Right lobe of liver (tissue), 6 donors: ENCODE results near the gene CHKB. TPM values are rescaled to one million over a fixed set of nuclear protein-coding genes. Genes with fewer than 3 reads are reported as not detected.
"Not testable (repeated sequence)": the region's sequence is repeated elsewhere in the genome, so short reads cannot be mapped to it uniquely, and the experiment has no call there.

Experiments
- ATAC-seq, 4 donors: fragments of 200-7000 bp; cut with Tn5 transposase; one replicate each; pipeline ENCODE4 v1.9.1; 2020; ENCODE audit warnings: mild to moderate bottlenecking in 4 of 4, moderate library complexity in 4 of 4
- DNase-seq, 3 donors: peaks; one replicate each; pipeline ENCODE4 v3.0.0-alpha.2; 2020
- H3K27ac ChIP-seq, 3 donors: fragments of 200-600 bp; one replicate each; pipeline ENCODE4 v1.8.0; 2022
- H3K27me3 ChIP-seq, 2 donors: fragments of 200-600 bp; one replicate each; pipeline ENCODE4 v1.8.0; 2022
- H3K36me3 ChIP-seq, 4 donors: fragments of 200-600 bp; sonication (generic) in 1 of 4; one replicate each; pipeline versions ENCODE4 v1.5.1 to v1.8.0; 2017 to 2022; ENCODE audit warnings: control low read depth in 1 of 4
- H3K4me1 ChIP-seq, 4 donors: fragments of 200-600 bp; sonication (generic) in 1 of 4; one replicate each; pipeline versions ENCODE4 v1.5.1 to v1.8.0; 2017 to 2022; ENCODE audit warnings: control low read depth in 1 of 4
- H3K4me3 ChIP-seq, 3 donors: fragments of 200-600 bp; one replicate each; pipeline ENCODE4 v1.8.0; 2022
- H3K9me3 ChIP-seq, 4 donors: fragments of 200-600 bp; sonication (generic) in 1 of 4; one replicate each; pipeline versions ENCODE4 v1.5.1 to v1.8.0; 2017 to 2022; ENCODE audit warnings: control low read depth in 1 of 4
- POLR2A ChIP-seq: fragments of 450-650 bp; IDR thresholded peaks from one replicate; pipeline ENCODE4 v1.6.1; 2017; ENCODE audit warnings: antibody characterized with exemption, mild to moderate bottlenecking
- WGBS: methylation state at CpG from one replicate; pipeline ENCODE4 v1.1.6; 2018; ENCODE audit warnings: low coverage, low lambda C conversion rate; ENCODE audit not compliant: insufficient coverage; ENCODE audit errors: missing lambda C conversion rate; 5-methylcytosine and 5-hydroxymethylcytosine counted together
- intact Hi-C, 2 donors: fragments of 100-400 bp; cut with DNase I; formaldehyde crosslinking; loops; one replicate each; pipeline versions ENCODE4 v1.11.2 to v1.14.1; 2022
- total RNA-seq, 6 experiments: library from RNA; depleted of rRNA in 2 of 6; stranded (reverse); fragments of >200 nt in 2 of 6; fragmentation: NEBNext Ultra II Directional in 3 of 6; extraction: Animal tissue kit (Norgen Biotek cat#: 25700) in 3 of 6; gene quantifications; one replicate each; pipeline versions ENCODE4 v1.1.0 to v1.2.4, GENCODE V29; 2016 to 2023
- TF ChIP-seq, protein P1 (sequence below), 4 donors: fragments of 200-600 bp in 3 of 4; fragments of 450-650 bp in 1 of 4; IDR thresholded peaks; one replicate each; pipeline versions ENCODE4 v1.5.1 to v1.8.0; 2016 to 2022; ENCODE audit warnings: antibody characterized with exemption in 4 of 4, mild to moderate bottlenecking in 2 of 4
- donor health status: DM: no; HTN: yes; CAD: no.
- donor health status: DM: no; HTN: no; CAD: no.
- donor health status: DM: no; HTN: no; CAD: no.
- donor health status: DM: no; HTN: yes; CAD: no.
- donor health status: DM: no; HTN: yes; CAD: no.

The CHKB gene
- total RNA-seq, 6 experiments from 2014 or later: 10.9 to 43.4 (median 26.7) TPM

GRCh38 chr22:50621948-50622722, 39.5 kb upstream of the CHKB start:
- Histone ChIP-seq H3K36me3 (no peaks in the 10 kb centered on the region), H3K27ac (peak overlapping the region; percentile 51 to 76 (median 68)), H3K4me3 (peak overlapping the region; percentile 2 to 14 (median 3)), H3K27me3 (no peaks in the 10 kb centered on the region), H3K9me3 (no peaks in the 10 kb centered on the region), H3K4me1 (peaks cover 0 to 25% (median 6%) of the 10 kb centered on the region in 4 donors)
- DNase-seq (no peak), ATAC-seq (peak; percentile 1 to 12 (median 8))
- WGBS: 6% methylated on average over 12 of the region's 18 CpGs
- intact Hi-C loops: no loop called here
- TF ChIP-seq POLR2A: no peak
- TF ChIP-seq, protein P1, sequence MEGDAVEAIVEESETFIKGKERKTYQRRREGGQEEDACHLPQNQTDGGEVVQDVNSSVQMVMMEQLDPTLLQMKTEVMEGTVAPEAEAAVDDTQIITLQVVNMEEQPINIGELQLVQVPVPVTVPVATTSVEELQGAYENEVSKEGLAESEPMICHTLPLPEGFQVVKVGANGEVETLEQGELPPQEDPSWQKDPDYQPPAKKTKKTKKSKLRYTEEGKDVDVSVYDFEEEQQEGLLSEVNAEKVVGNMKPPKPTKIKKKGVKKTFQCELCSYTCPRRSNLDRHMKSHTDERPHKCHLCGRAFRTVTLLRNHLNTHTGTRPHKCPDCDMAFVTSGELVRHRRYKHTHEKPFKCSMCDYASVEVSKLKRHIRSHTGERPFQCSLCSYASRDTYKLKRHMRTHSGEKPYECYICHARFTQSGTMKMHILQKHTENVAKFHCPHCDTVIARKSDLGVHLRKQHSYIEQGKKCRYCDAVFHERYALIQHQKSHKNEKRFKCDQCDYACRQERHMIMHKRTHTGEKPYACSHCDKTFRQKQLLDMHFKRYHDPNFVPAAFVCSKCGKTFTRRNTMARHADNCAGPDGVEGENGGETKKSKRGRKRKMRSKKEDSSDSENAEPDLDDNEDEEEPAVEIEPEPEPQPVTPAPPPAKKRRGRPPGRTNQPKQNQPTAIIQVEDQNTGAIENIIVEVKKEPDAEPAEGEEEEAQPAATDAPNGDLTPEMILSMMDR (IDR thresholded peaks at IDR 0.05): peak in 2 of 4 donors; percentile 26 to 28

GRCh38 chr22:50621356-50621880, 38.8 kb upstream of the CHKB start:
- no peaks in the 10 kb centered on the region for H3K27me3 ChIP-seq
- DNase-seq: no peak
- H3K27ac ChIP-seq: peak overlapping the region in 2 of 3 donors; percentile 51 to 68
- TF ChIP-seq POLR2A: no peak
- TF ChIP-seq, protein P1 (IDR thresholded peaks at IDR 0.05): no peak
- no peaks in the 10 kb centered on the region for H3K36me3 ChIP-seq
- H3K4me3 ChIP-seq: peak overlapping the region in 1 of 3 donors; percentile 2
- 29% methylated on average over 10 of the region's 10 CpGs for WGBS
- ATAC-seq: peak in 1 of 4 donors; percentile 3
- H3K9me3 ChIP-seq: no peaks in the 10 kb centered on the region
- peaks cover 0 to 22% (median 6%) of the 10 kb centered on the region in 4 donors for H3K4me1 ChIP-seq
- intact Hi-C loops: no loop called here

DNA sequence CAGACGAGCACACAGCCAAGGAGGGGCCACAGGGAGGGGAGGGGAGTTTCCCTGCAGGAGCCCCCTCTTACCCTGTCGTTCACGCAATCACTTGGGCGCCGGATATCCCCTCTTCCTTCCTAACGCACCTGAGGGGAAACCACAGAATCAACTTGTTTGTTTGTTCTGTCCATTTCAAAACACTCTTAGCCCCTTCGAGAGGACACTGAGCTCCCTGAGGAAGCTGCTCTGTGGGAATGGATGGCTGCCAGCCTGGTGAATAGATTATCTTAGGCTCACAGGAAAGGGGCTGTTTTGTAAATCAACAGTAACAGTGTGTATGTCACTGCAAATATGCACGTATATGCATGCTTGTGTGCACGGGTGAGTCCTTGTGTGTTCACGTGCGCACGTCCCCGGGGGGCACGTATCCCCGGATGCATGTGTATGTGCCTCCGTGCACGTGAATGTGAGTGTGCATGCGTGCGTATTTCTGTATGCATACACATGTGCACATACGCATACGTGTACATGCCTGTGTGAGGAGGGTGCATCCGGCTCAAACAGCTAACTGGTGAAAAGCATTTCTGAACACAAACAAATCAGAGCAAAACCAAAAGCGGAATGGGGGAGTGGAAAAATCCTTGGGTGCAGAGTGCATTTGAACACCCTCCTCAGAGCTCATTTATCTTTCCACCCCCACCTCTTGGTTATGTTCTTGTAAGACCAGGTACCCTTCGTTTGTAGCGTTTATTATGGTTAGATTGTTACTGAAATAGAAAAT, 38.1 kb upstream of the CHKB start:
- H3K4me3 ChIP-seq: peak overlapping the region in 1 of 3 donors; percentile 45
- no peak overlapping the region for H3K27ac ChIP-seq

GRCh38 chr22:50614296-50614695, 31.6 kb upstream of the CHKB start:
- H3K36me3 ChIP-seq, H3K27me3 ChIP-seq, H3K27ac ChIP-seq, ATAC-seq, H3K4me3 ChIP-seq, H3K9me3 ChIP-seq, DNase-seq: not testable (repeated sequence)
- 80% methylated on average over 3 of the region's 3 CpGs for WGBS
- H3K4me1 ChIP-seq: peaks cover 0 to 10% (median 4%) of the 10 kb centered on the region in 4 donors
- intact Hi-C loops: loop anchor here in 1 of 2 donors (10.0 kb wide), 1 partner anchor 89 kb away; the partner anchor contains the start of gene SCO2

More for the DNA sequence above, 38.1 kb upstream of the CHKB start:
- intact Hi-C loops: no loop called here
- DNase-seq (peak in 2 of 3 donors; percentile 81 to 82), ATAC-seq (peak; percentile 5 to 71 (median 66))
- Histone ChIP-seq H3K9me3 (no peaks in the 10 kb centered on the region), H3K36me3 (no peaks in the 10 kb centered on the region), H3K27me3 (no peaks in the 10 kb centered on the region), H3K4me1 (peaks cover 0 to 22% (median 6%) of the 10 kb centered on the region in 4 donors)
- TF ChIP-seq, protein P1 (IDR thresholded peaks at IDR 0.05): peak in 1 of 4 donors; percentile 2
- TF ChIP-seq POLR2A: no peak
- 5% methylated on average over 24 of the region's 25 CpGs for WGBS
